GM19238 (cell line): ENCODE results near the gene KRTAP16-1.

Experiments used
- DNase-seq: peaks from one replicate; pipeline ENCODE4 v3.0.0; 2011; ENCODE audit warnings: low spot score; ENCODE audit not compliant: insufficient read length

KRTAP16-1 gene

GRCh38 chr17:41331606-41332005 lies 22.5 kb upstream of the KRTAP16-1 start:
- DNase-seq, result no peak

- DNase-seq, result no peak
Measured at GRCh38 chr17:41329279-41329948, 20.3 kb upstream of the KRTAP16-1 start.

- no peak for DNase-seq
Measured at GRCh38 chr17:41328207-41328606, 19.1 kb upstream of the KRTAP16-1 start.

GRCh38 chr17:41327411-41328120 lies 18.5 kb upstream of the KRTAP16-1 start:
- no peak for DNase-seq

- no peak for DNase-seq
Measured at GRCh38 chr17:41326173-41327145, 17.4 kb upstream of the KRTAP16-1 start.

- no peak for DNase-seq
Measured at GRCh38 chr17:41325611-41326010, 16.5 kb upstream of the KRTAP16-1 start.

- DNase-seq, result no peak
Measured at GRCh38 chr17:41325126-41325525, 16.0 kb upstream of the KRTAP16-1 start.

- DNase-seq, result no peak
Measured at GRCh38 chr17:41324180-41325075, 15.3 kb upstream of the KRTAP16-1 start.

- no peak for DNase-seq
Measured at GRCh38 chr17:41322903-41323895, 14.1 kb upstream of the KRTAP16-1 start.

GRCh38 chr17:41322094-41322902 lies 13.2 kb upstream of the KRTAP16-1 start:
- no peak for DNase-seq

GRCh38 chr17:41318231-41318630 lies 9.1 kb upstream of the KRTAP16-1 start:
- no peak for DNase-seq

- DNase-seq, result no peak
Measured at GRCh38 chr17:41315814-41316445, 6.8 kb upstream of the KRTAP16-1 start.

- DNase-seq, result no peak
Measured at GRCh38 chr17:41315204-41315794, 6.2 kb upstream of the KRTAP16-1 start, which contains the start of gene KRTAP17-1. Gene KRTAP17-1 (minus strand): TSS chr17:41315710. CDS start chr17:41315650, 60 bp downstream.

GRCh38 chr17:41311111-41311510 lies 2.0 kb upstream of the KRTAP16-1 start:
- DNase-seq, result no peak

- no peak for DNase-seq
Measured at GRCh38 chr17:41308251-41308917, 725 bp downstream of the KRTAP16-1 start.

- DNase-seq, result no peak
Measured at GRCh38 chr17:41307647-41308046, 1.5 kb downstream of the KRTAP16-1 start.

GRCh38 chr17:41304091-41304490 lies 5.0 kb downstream of the KRTAP16-1 start:
- no peak for DNase-seq
